Aorta (tissue), 5 donors: Measurements from ENCODE around the gene MYLK4. TPM values are rescaled to one million over a fixed set of nuclear protein-coding genes. Genes with fewer than 3 reads are reported as not detected.

Experiments
- ATAC-seq: fragments of 200-7000 bp; cut with Tn5 transposase; one replicate; pipeline ENCODE4 v1.9.1; 2022; ENCODE audit warnings: moderate library complexity; ENCODE audit not compliant: low FRiP score
- DNase-seq, 2 donors: peaks; one replicate each; pipeline ENCODE4 v3.0.0-alpha.2; 2020
- H3K27ac ChIP-seq, 2 donors: one replicate each; pipeline ENCODE4 v1.5.1; 2013; ENCODE audit warnings: low read length in 2 of 2, mild to moderate bottlenecking in 2 of 2, moderate library complexity in 2 of 2, control low read depth in 1 of 2, inconsistent platforms in 1 of 2, low read depth in 1 of 2
- H3K27me3 ChIP-seq, 2 donors: one replicate each; pipeline ENCODE4 v1.6.1; 2013; ENCODE audit warnings: control low read depth in 1 of 2, low read length in 1 of 2, mild to moderate bottlenecking in 1 of 2, moderate library complexity in 1 of 2; ENCODE audit not compliant: insufficient read depth in 2 of 2, control insufficient read depth in 1 of 2
- H3K36me3 ChIP-seq, 2 donors: one replicate each; pipeline ENCODE4 v1.6.1; 2013; ENCODE audit warnings: control low read depth in 1 of 2, low read length in 1 of 2, mild to moderate bottlenecking in 1 of 2; ENCODE audit not compliant: insufficient read depth in 2 of 2, control insufficient read depth in 1 of 2
- H3K4me1 ChIP-seq, 2 donors: one replicate each; pipeline ENCODE4 v1.6.1; 2013; ENCODE audit warnings: low read length in 2 of 2, control low read depth in 1 of 2, mild to moderate bottlenecking in 1 of 2, moderate library complexity in 1 of 2; ENCODE audit not compliant: insufficient read depth in 2 of 2, control insufficient read depth in 1 of 2
- H3K4me3 ChIP-seq, 2 donors: one replicate each; pipeline ENCODE4 v1.5.1; 2013; ENCODE audit warnings: low read length in 2 of 2, control low read depth in 1 of 2, mild to moderate bottlenecking in 1 of 2
- H3K9me3 ChIP-seq: one replicate; pipeline ENCODE4 v1.6.1; 2013; ENCODE audit warnings: mild to moderate bottlenecking, low read length; ENCODE audit not compliant: control insufficient read depth
- WGBS, 2 donors: extraction: QIAGEN DNeasy Blood & Tissue Kit; methylation state at CpG; one replicate each; pipeline ENCODE4 v1.1.7; 2013; 5-methylcytosine and 5-hydroxymethylcytosine counted together
- intact Hi-C, 2 donors: fragments of 100-400 bp; cut with DNase I; formaldehyde crosslinking; loops; one replicate each; pipeline versions ENCODE4 v1.14.2 to v1.15.0; 2022
- polyA plus RNA-seq, 2 donors: library from polyadenylated mRNA; stranded (reverse); fragments of 200-250 nt; gene quantifications; one replicate each; pipeline ENCODE4 v1.2.3, GENCODE V29; 2013
- total RNA-seq, 2 donors: library from RNA; stranded (reverse); fragmentation: NEBNext Ultra II Directional; extraction: Animal tissue kit (Norgen Biotek cat#: 25700); gene quantifications; one replicate each; pipeline ENCODE4 v1.2.1, GENCODE V29; 2021
- donor health status: healthy with polysubstance abuse.
- donor health status: Bipolar disorder and iron deficiency.
- donor health status: DM: no; HTN: no; CAD: no.
- donor health status: DM: no; HTN: no; CAD: no.
- donor health status: DM: yes; HTN: yes; CAD: no.

MYLK4 gene
- total and polyA plus RNA-seq, 4 donors, result 0.38 to 2.5 (median 1.6) TPM

DNA sequence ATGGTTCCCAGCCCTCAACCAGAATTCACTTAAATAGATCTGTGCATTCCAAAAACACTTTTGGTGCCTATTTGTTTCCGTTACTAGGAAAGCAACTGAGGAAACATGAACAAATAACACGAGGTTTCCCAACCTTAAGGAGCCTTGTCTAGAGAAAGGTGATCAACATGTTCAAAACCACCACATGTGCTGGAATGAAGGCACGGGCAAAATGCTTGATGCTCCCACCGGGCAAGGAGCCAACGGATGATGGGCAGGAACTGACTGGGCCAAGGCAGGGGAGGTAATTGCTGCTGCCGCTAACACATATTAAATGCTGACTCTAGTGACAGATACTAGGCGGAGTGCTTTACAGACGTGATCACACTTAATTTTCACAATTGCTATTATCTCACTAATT, 2.5 kb downstream of the MYLK4 start:
- Histone ChIP-seq H3K36me3 (no peaks in the 10 kb centered on the region), H3K4me3 (no peak overlapping the region), H3K9me3 (no peaks in the 10 kb centered on the region), H3K27ac (no peak overlapping the region), H3K27me3 (no peaks in the 10 kb centered on the region), H3K4me1 (peaks cover 0 to 2% of the 10 kb centered on the region in 2 donors)
- no peak for DNase-seq
- intact Hi-C loops, result no loop called here
- no peak for ATAC-seq
- WGBS, 2 donors, result 56 to 68% methylated on average over 8 of the region's 8 CpGs

DNA sequence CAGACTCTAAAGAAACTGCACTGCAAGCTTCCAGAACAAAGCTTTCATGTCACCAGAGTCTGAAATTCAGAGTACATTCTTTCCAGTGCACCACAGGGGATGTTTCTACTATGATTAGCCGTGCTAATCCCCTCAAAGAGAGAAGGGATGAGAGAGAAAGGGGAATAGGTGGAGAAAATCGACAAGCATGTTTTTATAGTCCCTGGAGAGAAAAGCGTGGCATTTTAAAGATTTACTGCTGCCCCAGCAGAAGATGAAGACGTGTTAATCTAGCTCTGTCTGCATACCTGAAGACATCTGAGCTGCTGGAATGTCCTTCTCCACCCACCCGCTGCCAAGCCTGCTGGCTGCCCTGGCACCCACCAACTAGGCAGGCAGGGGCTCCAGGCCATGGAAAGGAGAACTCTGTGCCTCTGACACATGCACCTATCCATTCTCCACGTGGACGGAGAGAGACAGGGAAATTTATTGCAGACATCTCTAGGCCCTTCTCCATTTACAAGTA, 4.1 kb downstream of the MYLK4 start:
- intact Hi-C loops, result no loop called here
- WGBS, 2 donors, result 37 to 62% methylated on average over 7 of the region's 7 CpGs
- Histone ChIP-seq H3K27me3 (no peaks in the 10 kb centered on the region), H3K4me3 (no peak overlapping the region), H3K9me3 (no peaks in the 10 kb centered on the region), H3K36me3 (no peaks in the 10 kb centered on the region), H3K27ac (no peak overlapping the region), H3K4me1 (peaks cover 0 to 2% of the 10 kb centered on the region in 2 donors)
- DNase-seq (no peak), ATAC-seq (no peak)

DNA sequence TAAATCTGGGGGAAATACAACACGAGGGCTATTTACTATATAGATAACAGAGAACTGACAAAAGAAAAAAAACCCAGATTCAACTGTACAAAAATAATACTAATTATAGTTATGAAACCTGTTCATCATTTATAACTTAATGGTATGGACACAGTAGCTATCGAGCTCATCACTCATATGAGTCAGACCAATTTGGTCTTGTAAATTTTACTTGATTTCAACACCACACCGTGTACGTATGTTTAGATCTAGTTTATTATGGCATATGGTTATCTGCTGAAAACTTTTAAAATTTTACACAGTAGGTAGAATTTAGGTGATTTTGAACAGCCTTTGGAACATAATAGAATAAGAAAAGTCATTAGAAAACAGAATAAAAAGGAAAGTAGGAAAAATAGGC, 5.5 kb downstream of the MYLK4 start:
- no peak for ATAC-seq
- Histone ChIP-seq H3K27ac (no peak overlapping the region), H3K4me1 (peaks cover 0 to 2% of the 10 kb centered on the region in 2 donors), H3K9me3 (no peaks in the 10 kb centered on the region), H3K36me3 (no peaks in the 10 kb centered on the region), H3K27me3 (no peaks in the 10 kb centered on the region), H3K4me3 (no peak overlapping the region)
- no peak for DNase-seq
- intact Hi-C loops, result no loop called here
- 90 to 92% methylated on average over 4 of the region's 4 CpGs for WGBS, 2 donors

DNA sequence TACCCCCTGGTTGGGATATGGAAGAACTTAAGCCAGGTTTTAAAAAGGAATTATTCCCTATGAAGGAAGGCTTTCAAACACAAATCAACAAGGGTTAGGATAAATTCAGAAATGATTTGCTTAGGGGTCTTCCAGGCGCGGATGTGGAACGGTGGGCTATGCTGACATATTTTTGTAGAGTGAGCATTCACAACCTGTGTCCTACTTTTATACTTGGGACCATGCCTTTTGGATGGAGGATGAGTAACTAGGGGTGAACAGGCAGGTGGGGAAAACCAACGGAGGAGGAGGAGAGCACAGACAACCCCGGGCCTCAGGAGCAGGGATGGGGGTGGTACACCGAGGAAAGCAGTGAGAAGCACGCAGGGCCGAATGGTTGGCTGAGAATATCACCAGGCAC, 5.9 kb downstream of the MYLK4 start:
- no peak for ATAC-seq
- Histone ChIP-seq H3K36me3 (no peaks in the 10 kb centered on the region), H3K4me1 (peaks cover 0 to 2% of the 10 kb centered on the region in 2 donors), H3K27me3 (no peaks in the 10 kb centered on the region), H3K27ac (no peak overlapping the region), H3K9me3 (no peaks in the 10 kb centered on the region), H3K4me3 (no peak overlapping the region)
- intact Hi-C loops, result no loop called here
- DNase-seq, result no peak
- WGBS, 2 donors, result 93 to 96% methylated on average over 8 of the region's 8 CpGs

DNA sequence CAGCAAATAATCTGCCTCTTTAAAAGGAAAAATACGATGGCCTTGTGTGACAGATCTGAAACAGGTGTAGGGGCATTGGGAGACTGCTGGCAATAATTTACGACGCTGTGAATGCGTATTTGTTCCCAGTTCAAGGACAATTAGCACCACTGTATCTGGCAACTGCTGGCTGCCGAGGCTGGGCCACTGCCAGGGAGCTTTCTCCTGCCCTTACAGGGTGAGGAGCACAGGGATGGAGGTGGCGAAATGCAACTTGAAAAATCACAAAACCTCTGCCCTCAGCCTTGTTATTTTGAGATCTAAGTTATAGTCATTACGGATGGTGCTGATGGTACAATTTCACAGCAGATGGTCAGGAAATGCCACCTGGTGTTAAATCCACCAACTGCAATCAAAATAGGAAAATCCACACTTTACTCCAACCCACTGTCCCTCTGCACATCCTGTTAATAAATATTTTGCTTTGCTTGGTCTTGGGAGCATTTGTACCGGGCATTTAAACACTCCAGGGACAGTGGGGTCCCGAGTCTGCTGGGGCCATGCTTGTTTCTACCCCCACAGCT, 6.4 kb downstream of the MYLK4 start:
- intact Hi-C loops, result no loop called here
- WGBS, 2 donors, result 14 to 29% methylated on average over 9 of the region's 9 CpGs
- H3K27ac ChIP-seq, result no peak overlapping the region

DNA sequence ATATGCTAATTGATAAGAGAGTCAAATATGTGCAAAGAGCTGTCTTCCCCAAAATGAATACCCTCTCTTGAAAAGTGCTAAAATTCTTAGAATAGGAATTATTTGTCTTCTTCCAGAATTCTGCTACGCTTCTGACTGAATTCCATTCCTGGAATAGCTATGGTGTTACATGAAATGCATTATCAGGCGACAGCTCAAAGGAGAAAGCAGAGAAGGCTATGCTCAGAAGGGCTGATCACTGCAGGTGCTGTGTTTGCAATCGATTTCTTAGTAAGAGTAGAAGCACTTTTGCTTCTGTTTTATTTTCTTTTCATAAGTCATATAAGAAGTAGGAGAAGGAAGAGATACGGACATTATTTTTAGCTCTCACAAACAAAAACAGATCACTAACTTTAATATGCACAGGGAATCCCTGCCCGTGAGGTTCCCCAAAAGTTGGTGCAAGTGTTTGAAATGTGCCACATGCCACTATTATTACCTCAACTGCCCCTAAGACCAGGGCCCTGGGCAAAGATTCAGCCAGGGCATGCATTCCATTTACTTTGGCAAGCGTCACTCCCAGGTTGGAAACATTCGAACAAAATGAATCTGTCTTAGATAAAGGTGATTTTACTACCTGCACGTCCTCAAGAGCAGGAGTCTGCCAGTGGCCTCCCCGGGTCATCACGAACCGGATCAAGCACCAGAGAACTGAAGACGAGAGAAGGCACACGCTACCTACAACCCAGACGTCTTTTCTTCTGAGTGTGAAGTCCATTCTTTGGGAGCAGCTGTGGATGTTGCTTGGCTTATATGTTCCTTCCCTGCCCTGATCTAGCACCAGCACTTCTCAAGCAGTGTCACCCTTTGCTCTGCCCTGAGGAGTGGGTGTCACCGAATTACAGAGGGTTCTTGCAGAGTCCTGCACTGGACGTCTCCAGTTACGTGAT, 7.2 kb downstream of the MYLK4 start:
- H3K9me3 ChIP-seq, result no peaks in the 10 kb centered on the region
- H3K27ac ChIP-seq, result no peak overlapping the region
- ATAC-seq (no peak), DNase-seq (no peak)
- H3K36me3 ChIP-seq, result no peaks in the 10 kb centered on the region
- WGBS, 2 donors, result 11 to 23% methylated on average over 17 of the region's 17 CpGs
- no peaks in the 10 kb centered on the region for H3K27me3 ChIP-seq
- no peak overlapping the region for H3K4me3 ChIP-seq
- H3K4me1 ChIP-seq, result no peaks in the 10 kb centered on the region
- intact Hi-C loops, result no loop called here

More for the DNA sequence above, 6.4 kb downstream of the MYLK4 start:
- peaks cover 0 to 2% of the 10 kb centered on the region in 2 donors for H3K4me1 ChIP-seq
- no peaks in the 10 kb centered on the region for H3K36me3 ChIP-seq
- ATAC-seq, result no peak
- H3K9me3 ChIP-seq, result no peaks in the 10 kb centered on the region
- H3K27me3 ChIP-seq, result no peaks in the 10 kb centered on the region
- DNase-seq, result no peak
- no peak overlapping the region for H3K4me3 ChIP-seq

DNA sequence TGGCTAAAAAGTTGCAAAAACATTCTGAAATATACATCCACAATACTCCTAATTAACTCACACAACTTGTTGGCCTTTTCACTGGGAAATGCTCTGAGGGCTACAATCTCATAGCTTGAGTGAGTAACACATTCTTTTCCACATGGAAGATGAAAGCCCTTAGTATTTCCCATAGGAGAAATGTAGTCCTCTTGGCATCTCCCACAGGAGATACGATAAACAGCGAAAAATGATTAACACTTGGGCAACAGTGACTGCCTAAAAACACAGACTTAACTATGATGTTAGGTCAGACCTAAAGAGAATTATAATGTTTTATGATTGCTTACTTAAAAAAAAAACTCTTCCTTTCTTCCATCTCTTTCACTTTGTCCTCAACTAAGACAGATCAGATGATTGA, 9.0 kb downstream of the MYLK4 start:
- Histone ChIP-seq H3K4me3 (no peak overlapping the region), H3K4me1 (no peaks in the 10 kb centered on the region), H3K27me3 (no peaks in the 10 kb centered on the region), H3K27ac (no peak overlapping the region), H3K36me3 (no peaks in the 10 kb centered on the region), H3K9me3 (no peaks in the 10 kb centered on the region)
- intact Hi-C loops, result no loop called here
- no peak for DNase-seq
- ATAC-seq, result no peak
- 29 to 54% methylated on average over 2 of the region's 2 CpGs for WGBS, 2 donors

DNA sequence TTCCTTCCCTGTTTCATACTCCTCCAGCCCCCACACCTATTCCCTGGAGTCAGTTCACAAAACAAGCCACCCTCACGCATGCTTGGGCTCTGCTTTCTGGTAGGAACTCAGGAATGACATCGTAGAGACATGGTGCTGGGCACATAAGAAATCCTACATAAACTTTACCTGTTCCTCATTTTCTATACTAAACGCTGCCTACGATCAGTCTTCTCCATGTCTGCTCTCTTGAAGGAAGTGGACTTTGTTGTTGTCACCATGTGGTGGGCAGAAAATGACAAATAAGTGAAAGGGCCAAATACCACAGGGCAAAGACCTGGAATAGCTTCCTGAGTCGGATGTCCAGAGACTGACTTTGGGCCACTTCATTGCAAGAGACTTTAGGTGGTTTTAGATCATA, 10.1 kb downstream of the MYLK4 start:
- intact Hi-C loops, result no loop called here
- H3K27ac ChIP-seq, result no peak overlapping the region
- WGBS, 2 donors, result 35 to 46% methylated on average over 5 of the region's 5 CpGs
- H3K4me3 ChIP-seq, result no peak overlapping the region
- DNase-seq (no peak), ATAC-seq (no peak)
- H3K9me3 ChIP-seq, result no peaks in the 10 kb centered on the region
- no peaks in the 10 kb centered on the region for H3K27me3 ChIP-seq
- no peaks in the 10 kb centered on the region for H3K4me1 ChIP-seq
- no peaks in the 10 kb centered on the region for H3K36me3 ChIP-seq

DNA sequence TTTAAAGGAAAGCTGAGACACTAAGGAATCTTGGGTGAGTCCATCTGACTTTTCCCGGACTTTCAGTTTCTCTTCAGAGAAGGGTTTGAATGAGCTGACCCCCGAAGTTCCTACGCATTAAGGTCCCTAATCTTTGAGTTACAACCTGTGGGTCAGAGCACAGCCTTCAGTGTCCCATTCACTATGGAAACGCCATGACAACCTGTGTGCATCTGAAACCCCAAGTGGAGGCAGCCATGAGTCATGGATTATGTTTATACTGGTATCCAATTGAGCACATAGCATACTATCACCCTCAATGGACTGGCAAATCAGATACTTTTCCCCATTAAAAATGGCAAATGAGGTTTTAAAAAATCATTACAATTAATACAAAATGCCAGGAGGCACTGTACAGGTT, 11.4 kb downstream of the MYLK4 start:
- ATAC-seq, result no peak
- intact Hi-C loops, result no loop called here

More for the DNA sequence above, 11.4 kb downstream of the MYLK4 start:
- no peak for DNase-seq
- WGBS, 2 donors, result 80 to 89% methylated on average over 4 of the region's 4 CpGs
- Histone ChIP-seq H3K27me3 (no peaks in the 10 kb centered on the region), H3K36me3 (no peaks in the 10 kb centered on the region), H3K27ac (no peak overlapping the region), H3K9me3 (no peaks in the 10 kb centered on the region), H3K4me3 (no peak overlapping the region), H3K4me1 (no peaks in the 10 kb centered on the region)
